H54 (cell line): ENCODE data around the gene UBE2E2.
A peak's percentile ranks its signal among the peaks of the same experiment; 100 is the strongest.
"Not testable (repeated sequence)": the region's sequence is repeated elsewhere in the genome, so short reads cannot be mapped to it uniquely, and the experiment has no call there.

Experiments used
- DNase-seq: peaks from one replicate; pipeline ENCODE4 v3.0.0; 2011; ENCODE audit warnings: low spot score, mixed read lengths; ENCODE audit not compliant: insufficient read length
- FAIRE-seq: peaks from 3 replicates; lab custom pipeline; 2011; peaks lifted over from hg19 to GRCh38; lab: Jason Lieb, UNC
- POLR2A ChIP-seq: IDR thresholded peaks from 2 replicates; pipeline ENCODE4 v1.6.1; 2011; ENCODE audit warnings: low read depth, mild to moderate bottlenecking, low read length

Gene UBE2E2

DNA sequence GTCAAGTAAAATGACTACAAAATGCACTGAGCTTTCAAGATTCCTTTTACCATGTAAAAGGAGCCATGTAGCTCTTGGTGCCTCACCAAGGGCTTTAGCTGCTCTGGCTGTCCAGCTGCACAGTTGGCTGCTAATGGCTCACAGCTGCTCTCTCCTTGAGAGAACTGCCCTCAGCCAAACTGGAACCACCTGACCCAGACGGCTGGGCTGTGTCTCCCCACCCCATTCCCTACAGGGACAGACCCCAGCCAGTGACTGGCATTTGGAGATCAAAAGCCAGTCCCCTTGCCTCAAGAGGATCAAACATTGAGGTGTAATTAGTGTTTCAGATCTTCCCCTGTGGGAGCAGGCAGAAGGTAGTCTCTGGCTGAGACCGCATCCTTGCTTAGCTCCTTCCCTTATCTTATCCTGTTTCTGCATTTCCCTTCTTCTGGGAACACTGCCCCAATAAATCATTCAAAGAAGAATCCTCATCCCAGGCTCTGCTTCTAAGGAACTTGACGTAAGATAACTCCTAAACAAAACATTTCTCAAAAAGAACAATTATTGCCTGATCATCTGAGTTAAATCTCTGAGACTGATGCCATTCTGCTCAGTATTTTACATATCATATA, 28.6 kb upstream of the UBE2E2 start:
- DNase-seq (no peak), FAIRE-seq (no peak)

DNA sequence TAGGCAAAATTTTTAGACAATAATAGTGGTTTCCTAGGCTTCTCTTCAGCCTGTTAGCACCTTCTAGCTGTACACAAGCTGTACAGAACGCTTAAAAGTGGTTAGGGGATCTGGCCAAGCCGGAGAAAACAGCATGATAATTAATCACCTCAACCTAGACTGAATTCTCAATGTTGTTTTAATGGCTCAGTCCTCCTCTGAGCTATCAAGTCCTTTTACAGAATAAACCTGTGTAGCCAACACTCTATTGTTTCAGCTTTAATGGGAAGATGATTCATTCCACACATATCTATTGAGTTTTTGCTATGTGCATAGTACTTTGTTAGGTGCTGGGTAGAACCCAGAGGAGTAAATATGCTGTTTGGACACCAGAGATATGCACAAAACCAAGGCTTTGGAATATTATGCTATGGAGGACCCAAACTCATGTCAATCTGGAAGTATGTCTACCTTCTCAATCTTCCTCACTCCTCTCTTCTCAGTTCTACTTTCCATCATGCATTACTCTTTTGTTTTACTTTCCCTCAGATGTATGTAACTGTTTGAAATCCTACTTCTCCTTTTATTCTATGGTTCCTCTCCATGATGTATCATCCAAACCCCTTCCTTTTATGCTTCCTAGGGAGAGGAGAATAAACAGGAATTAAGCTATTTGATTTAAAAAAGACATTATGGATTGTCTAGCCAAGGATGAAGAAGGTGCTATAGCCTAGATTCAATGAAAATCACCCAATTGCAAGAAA, 27.6 kb upstream of the UBE2E2 start:
- TF ChIP-seq POLR2A, result no peak
- DNase-seq, result no peak
- FAIRE-seq, result peak; percentile 23

More for the DNA sequence above, 28.6 kb upstream of the UBE2E2 start:
- TF ChIP-seq POLR2A, result no peak

DNA sequence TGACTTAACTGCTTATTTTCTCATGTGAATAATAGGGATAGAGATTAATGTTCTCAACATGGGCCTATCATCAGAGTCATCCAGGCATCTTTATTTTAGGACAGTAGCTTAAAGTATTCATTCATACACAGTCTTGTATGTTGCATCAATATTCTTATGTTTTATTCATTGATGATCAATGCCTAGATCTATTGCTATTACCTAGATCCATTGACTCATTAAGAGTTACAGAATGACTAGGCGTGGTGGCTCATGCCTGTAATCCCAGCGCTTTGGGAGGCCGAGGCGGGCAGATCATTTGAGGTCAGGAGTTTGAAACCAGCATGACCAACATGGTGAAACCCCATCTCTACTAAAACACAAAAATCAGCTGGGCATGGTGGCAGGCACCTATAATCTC, 26.3 kb upstream of the UBE2E2 start:
- not testable (repeated sequence) for DNase-seq, FAIRE-seq

DNA sequence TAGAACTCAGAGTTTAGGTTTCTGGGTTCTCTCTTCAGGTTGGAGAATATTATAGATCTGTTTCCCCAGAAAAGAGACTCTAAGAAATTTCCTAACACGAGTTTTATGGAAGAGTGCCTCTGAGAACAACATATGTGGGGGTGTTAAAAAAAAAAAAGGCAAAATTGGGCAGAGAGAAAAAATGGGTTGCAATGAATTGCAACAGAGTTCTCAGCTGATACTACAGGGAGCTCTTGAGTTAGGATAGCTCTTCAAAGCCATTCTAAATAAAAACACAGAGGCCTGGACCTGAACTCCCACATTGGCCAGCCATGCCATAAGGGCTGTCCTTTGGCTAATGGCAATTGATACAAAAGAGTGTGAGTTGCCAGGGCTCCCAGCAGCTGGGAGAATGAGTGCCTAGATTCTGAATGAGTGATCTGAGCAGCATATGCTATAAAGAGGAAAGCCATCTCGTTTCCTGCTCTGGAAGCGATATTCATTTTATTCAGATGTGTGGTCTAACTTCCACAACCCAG, 20.1 kb upstream of the UBE2E2 start:
- no peak for TF ChIP-seq POLR2A
- no peak for FAIRE-seq
- DNase-seq, result no peak

DNA sequence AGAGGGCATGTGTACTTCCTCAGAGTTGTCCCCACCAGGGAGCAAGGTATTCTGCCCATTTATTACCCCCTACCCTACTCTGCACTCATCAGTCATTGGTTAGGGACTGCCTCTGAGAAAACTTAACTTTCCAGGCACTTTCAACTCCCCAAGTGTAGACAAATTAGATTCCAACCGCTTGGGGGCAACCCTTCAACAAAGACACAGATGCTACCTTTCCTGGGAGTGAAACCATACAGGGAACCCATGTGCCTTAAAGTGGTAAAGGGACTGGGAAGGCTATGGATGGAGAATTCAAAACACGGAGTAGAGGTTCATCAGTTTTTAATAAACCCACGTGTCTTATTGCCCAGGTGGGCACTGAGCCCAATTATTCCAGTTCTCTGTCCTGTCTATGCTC, 19.4 kb upstream of the UBE2E2 start:
- DNase-seq (peak; percentile 33), FAIRE-seq (peak; percentile 86)
- TF ChIP-seq POLR2A, result no peak

DNA sequence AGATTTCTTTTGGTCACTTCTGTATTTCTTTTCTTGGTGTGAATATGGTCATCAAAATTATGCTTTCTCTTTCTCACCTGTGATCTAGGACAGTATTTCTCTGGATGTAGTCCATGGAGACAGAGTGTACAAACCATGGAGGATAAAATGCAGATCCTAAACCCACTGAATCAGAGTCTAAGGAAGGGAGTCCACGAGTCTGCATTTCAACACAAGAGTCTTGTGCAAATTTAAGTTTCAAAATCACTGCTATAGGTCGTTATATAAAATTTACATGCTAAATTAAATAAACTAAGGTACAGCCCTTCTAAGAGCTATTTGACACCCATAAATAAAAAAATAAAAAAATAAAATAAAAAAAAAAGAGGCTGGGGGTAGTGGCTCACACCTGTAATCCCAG, 17.3 kb upstream of the UBE2E2 start:
- no peak for DNase-seq
- no peak for TF ChIP-seq POLR2A
- no peak for FAIRE-seq

DNA sequence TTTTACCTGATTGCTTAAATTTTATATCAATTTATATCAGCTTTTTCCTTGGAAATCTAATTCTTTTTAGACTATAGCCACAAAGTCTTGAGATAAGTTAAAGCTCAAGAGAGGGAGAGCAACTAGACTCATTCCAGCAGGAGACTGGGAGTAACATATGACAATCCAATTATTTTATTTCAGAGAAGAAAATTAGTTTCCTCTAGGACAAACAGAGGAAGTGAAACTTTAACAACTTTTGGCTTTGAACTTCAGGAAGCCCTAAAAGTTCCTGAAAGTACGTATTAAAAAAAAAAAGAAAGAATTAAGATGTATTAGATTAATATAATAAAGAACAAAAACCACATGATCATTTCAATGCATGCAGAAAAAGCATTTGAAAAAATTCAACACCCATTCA, 13.9 kb upstream of the UBE2E2 start:
- no peak for FAIRE-seq
- DNase-seq, result no peak
- no peak for TF ChIP-seq POLR2A

DNA sequence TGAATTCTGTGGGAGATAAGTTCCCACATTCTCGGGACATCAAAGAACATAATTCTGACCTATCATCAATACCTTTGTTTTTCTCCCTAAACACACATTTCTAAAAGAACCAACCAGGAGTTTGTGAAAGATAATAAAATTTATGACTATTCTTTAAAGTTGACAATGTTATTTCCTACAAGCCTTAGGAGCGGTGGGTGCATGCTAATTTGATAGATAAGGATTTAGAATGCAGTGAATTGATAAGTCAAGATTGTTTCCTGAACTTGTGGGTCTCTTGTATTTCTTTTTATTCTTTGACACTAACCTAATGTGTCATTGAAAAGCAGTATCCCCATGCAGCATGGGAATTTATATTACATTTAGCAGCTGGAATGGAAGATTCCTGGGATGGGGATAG, 10.3 kb upstream of the UBE2E2 start:
- no peak for FAIRE-seq
- no peak for TF ChIP-seq POLR2A
- DNase-seq, result no peak

DNA sequence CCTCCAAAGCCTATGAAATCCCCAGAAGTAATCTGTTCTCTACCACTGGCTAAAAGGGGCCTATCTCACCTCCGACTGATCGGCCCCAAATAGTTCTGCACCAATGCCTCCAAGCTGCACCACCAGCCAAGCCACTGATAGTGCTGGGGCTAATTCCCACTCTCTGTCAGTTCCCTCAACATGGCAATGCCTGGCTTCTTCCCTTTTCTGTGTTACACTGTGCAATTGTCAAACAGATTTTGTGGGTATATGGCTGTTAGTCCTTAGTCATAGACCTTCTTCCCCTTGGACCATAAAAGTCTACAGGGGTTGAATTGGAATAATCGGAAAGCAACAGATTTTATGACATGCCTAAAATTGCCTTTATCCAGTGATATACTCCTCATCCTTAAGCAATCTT, 9.3 kb upstream of the UBE2E2 start:
- no peak for TF ChIP-seq POLR2A
- FAIRE-seq (no peak), DNase-seq (no peak)

DNA sequence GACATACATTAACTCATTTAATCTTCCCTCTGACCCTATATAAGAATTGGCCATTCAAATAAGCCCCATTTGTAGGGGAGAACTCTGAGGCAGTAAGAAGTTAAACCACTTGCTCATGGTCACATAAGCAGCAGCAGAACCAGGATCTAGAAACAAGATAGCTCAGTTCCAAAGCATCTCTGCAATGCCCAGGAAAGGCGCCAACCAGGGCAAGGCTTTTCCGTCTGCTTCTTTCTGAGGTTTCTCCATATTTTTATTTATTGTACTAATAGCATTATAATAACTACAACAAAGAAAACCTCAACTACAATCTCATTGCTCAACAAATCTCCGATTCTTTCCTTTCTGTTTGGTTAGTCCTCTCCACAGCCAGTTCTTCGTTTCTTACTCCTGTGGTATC, 4.3 kb upstream of the UBE2E2 start:
- DNase-seq, result no peak
- no peak for FAIRE-seq
- no peak for TF ChIP-seq POLR2A

DNA sequence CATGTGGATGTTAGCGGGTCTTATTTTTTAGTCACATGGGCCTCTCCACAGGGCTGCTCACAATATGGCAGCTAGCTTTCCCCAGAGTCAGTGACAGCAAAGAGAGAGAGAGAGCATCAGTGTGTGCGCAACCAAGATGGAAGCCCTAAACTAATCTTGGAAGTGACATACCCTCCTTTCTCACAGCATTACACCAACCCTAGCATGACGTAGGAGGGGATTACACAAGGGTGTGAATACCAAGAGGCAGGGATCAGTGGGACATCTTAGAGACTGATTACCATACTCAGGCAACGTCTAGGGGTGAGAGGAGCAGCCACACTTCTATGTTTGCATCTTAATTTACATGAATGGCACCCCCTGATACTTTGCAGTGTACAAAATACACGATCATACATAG, 3.5 kb upstream of the UBE2E2 start:
- DNase-seq (no peak), FAIRE-seq (no peak)
- TF ChIP-seq POLR2A, result no peak

DNA sequence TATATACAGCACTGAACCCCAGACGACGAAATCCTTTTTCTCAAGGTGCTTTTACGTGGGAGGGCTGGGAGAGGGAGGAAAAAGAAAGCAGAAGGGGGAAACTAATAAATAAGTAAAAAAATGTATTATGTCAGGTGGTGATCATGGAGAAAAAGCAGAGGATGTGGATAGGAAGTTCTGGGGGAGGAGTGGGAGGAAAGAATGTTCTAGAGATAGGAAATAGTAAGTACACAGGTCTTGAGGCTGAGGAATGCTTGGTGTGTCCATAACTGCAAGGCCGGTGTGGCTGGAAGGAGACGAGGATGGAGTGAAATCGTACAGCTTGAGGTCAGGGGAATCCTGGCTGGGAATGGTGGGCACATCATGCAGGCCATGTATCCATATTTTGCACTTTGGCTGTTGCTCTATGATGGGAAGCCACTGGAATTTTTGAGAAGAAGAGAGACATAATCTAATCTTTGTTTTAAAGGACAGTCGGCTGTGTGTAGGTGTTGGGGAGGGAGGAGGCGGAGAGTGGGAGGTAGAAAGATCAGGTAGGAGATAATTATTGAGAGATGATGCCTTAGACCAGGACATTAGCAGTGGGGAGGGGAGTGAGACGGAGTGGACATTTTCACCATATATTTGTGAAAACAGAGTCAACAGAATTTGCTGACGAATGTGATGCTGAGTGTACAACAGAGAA, 1.8 kb upstream of the UBE2E2 start:
- no peak for DNase-seq
- no peak for TF ChIP-seq POLR2A
- FAIRE-seq, result no peak

DNA sequence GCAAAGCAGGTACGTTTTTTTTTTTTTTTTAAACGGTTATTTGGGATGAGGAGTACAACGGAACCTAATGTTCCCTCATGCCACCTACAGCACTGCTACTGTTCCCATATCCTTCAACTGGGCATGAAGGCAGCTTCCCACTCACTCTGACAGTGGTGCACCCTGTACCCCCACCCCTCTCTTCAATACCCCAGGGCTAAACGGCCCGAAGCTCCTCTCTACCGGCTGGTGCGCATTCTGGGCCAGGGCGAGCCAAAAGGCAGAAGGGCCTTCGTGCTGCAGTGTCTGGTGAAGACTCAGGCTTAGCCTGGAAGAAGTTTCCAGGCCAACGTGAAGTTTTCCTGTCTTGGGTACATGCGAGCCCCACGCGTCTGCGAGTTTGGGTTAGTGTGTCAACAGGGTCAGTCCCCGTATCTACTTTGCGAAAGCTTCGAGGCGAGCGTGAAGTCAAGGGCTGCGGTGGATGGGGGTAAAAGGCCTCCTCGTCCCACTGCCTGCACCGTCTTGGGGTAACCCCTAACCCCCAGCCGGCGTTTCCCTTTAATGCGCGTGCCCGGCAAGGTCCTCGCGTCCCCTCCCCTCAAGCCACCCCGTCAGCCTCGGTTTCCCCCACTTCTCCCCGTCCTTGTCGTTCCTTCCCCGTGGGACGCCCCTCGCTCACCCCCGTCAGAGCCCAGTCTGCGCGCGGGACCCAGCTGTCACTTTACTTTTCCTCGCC, 765 bp upstream of the UBE2E2 start:
- DNase-seq, result peak; percentile 12
- TF ChIP-seq POLR2A, result no peak
- no peak for FAIRE-seq

DNA sequence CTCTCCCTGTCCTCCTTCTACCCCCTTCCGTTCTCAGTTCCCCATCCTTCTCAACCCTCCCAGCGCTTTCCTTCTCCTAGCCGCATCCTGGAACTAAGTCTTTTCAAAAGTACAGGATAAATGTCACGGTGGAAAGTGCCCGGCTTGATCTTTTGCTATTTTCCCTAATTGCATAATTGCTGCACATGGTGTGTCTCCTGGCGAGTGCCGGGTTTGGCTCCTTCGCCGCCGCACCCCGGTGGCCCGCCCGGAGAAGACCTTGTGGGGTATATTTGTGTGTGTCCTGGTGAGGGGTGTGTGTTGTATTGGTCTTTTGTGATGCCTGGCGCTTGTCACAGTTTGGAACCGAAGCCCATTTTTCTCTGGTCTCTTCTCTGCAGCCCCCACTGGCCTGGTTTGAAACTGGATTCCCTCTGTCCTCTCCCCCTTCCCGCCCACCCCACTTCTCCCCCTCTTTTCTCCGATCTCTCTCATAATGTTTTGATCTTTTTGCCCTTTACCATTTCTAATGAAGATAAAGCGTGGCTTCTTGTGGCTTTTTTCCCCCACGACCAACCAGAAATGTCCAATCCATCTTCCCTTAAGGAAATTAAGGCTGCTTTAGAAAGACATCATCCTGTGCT, 692 bp downstream of the UBE2E2 start:
- peak; percentile 6 for DNase-seq

More for the DNA sequence above, 692 bp downstream of the UBE2E2 start:
- no peak for FAIRE-seq
- TF ChIP-seq POLR2A, result no peak
